K562 (cell line): ENCODE data around the gene ENDOV. TPM values are rescaled to one million over a fixed set of nuclear protein-coding genes. Genes with fewer than 3 reads are reported as not detected.

Experiments
- ATAC-seq: fragments of 200-7000 bp; cut with Tn5 transposase; 3 replicates; pipeline ENCODE4 v1.9.1; 2020; ENCODE audit warnings: moderate library complexity
- BruUV-seq: library from RNA; stranded (reverse); fragments of 400-500 nt; replicated peaks from 2 replicates; lab custom pipeline; 2021; lab: Mats Ljungman, UMichigan
- CTCF ChIA-PET: fragments of 300-600 bp; formaldehyde crosslinking; extraction: SDS; loops from one replicate; lab custom pipeline; 2021; ENCODE audit warnings: low intra/inter-chr PET ratio; lab: Yijun Ruan, JAX
- POLR2A ChIA-PET: fragments of 300-600, 350-650 bp; sonication (Branson Sonifier 250); formaldehyde crosslinking; extraction: SDS; loops from one replicate; lab custom pipeline; 2021; ENCODE audit warnings: antibody characterized with exemption, inconsistent platforms; lab: Yijun Ruan, JAX
- DNase-seq, 4 experiments: peaks; one replicate each; pipeline versions ENCODE4 v3.0.0 to v3.0.0-alpha.2; 2011 to 2018; ENCODE audit warnings: low spot score in 3 of 4, mixed read lengths in 3 of 4; ENCODE audit errors: extremely low read depth in 1 of 4
- FAIRE-seq: peaks from 2 replicates; lab custom pipeline; 2011; peaks lifted over from hg19 to GRCh38; lab: Jason Lieb, UNC
- H2AFZ ChIP-seq: 2 replicates; pipeline ENCODE4 v1.6.0; 2011; ENCODE audit warnings: low read depth, low read length, control low read depth, inconsistent platforms
- H3K27ac ChIP-seq: fragments of 200-600 bp; 3 replicates; pipeline ENCODE4 v1.8.0; 2011; ENCODE audit warnings: low read depth, mild to moderate bottlenecking, control low read depth, inconsistent platforms, low read length, moderate library complexity, mixed read lengths; ENCODE audit errors: extremely low read depth
- H3K27me3 ChIP-seq, 2 experiments: fragments of 300-600 bp in 1 of 2; 2 replicates in 1 of 2; 3 replicates in 1 of 2; pipeline versions ENCODE4 v1.6.0 to v1.8.0; 2011; ENCODE audit warnings: inconsistent platforms in 2 of 2, low read length in 2 of 2, mild to moderate bottlenecking in 1 of 2, mixed read lengths in 1 of 2, moderate library complexity in 1 of 2; ENCODE audit not compliant: control insufficient read depth in 2 of 2, insufficient read depth in 2 of 2
- H3K36me3 ChIP-seq: fragments of 300-600 bp; 3 replicates; pipeline ENCODE4 v1.8.0; 2011; ENCODE audit warnings: mild to moderate bottlenecking, low read length, inconsistent platforms; ENCODE audit not compliant: control insufficient read depth, insufficient read depth
- H3K4me1 ChIP-seq, 2 experiments: fragments of 200-600 bp in 1 of 2; replicated peaks in 1 of 2; 2 replicates in 1 of 2; 3 replicates in 1 of 2; pipeline versions ENCODE4 v1.5.1 to v1.8.0; 2011; ENCODE audit warnings: inconsistent platforms in 2 of 2, low read length in 2 of 2, mild to moderate bottlenecking in 1 of 2, mixed read lengths in 1 of 2, moderate library complexity in 1 of 2; ENCODE audit not compliant: control insufficient read depth in 2 of 2, insufficient read depth in 2 of 2
- H3K4me2 ChIP-seq: 2 replicates; pipeline ENCODE4 v1.6.1; 2011; ENCODE audit warnings: low read length, control low read depth, inconsistent platforms, mixed read lengths; ENCODE audit not compliant: insufficient read depth
- H3K4me3 ChIP-seq: fragments of 200-600 bp; sonication (generic), shearing (Covaris generic); 2 replicates; pipeline ENCODE4 v1.5.1; 2016; ENCODE audit warnings: control low read depth, inconsistent platforms
- H3K79me2 ChIP-seq: fragments of 200-600 bp; 3 replicates; pipeline ENCODE4 v1.8.0; 2011; ENCODE audit warnings: low read length, inconsistent platforms; ENCODE audit not compliant: control insufficient read depth, insufficient read depth
- H3K9ac ChIP-seq, 2 experiments: 2 replicates each; pipeline versions ENCODE4 v1.6.0 to v1.6.1; 2011; ENCODE audit warnings: low read depth in 2 of 2, low read length in 2 of 2, control low read depth in 1 of 2, inconsistent platforms in 1 of 2, mild to moderate bottlenecking in 1 of 2, mixed read lengths in 1 of 2; ENCODE audit not compliant: insufficient read depth in 1 of 2
- H3K9me1 ChIP-seq: one replicate; pipeline ENCODE4 v1.6.0; 2011; ENCODE audit warnings: inconsistent platforms, mild to moderate bottlenecking, low read length, moderate library complexity; ENCODE audit not compliant: control insufficient read depth, insufficient read depth
- H3K9me3 ChIP-seq: replicated peaks from 2 replicates; pipeline ENCODE4 v1.5.1; 2011; ENCODE audit warnings: low read depth, low read length, inconsistent platforms; ENCODE audit not compliant: control insufficient read depth, insufficient read depth
- H4K20me1 ChIP-seq: replicated peaks from 2 replicates; pipeline ENCODE4 v1.6.1; 2011; ENCODE audit warnings: low read length, inconsistent platforms, mixed read lengths; ENCODE audit not compliant: control insufficient read depth, insufficient read depth
- CREB5 ChIP-seq: fragments of 250-450 bp; sonication (Bioruptor Pico); IDR thresholded peaks from 2 replicates; pipeline ENCODE4 v1.5.0; 2020; ENCODE audit warnings: mild to moderate bottlenecking
- CTCF ChIP-seq, 3 experiments: IDR thresholded peaks in 2 of 3; conservative IDR thresholded peaks in 1 of 3; 2 replicates each; pipeline ENCODE4 v1.5.1; 2011 to 2012; ENCODE audit warnings: low read length in 3 of 3, mild to moderate bottlenecking in 3 of 3, control low read depth in 2 of 3, improper control_type of control experiment in 1 of 3, inconsistent platforms in 1 of 3, low read depth in 1 of 3, mixed read lengths in 1 of 3, moderate library complexity in 1 of 3; ENCODE audit not compliant: insufficient read depth in 2 of 3
- NR1H2 ChIP-seq: sonication (generic); formaldehyde crosslinking; IDR thresholded peaks from 2 replicates; pipeline ENCODE4 v1.4.0; 2020; ENCODE audit warnings: mild to moderate bottlenecking, missing genetic modification reagents
- ZBTB33 ChIP-seq: sonication (generic); formaldehyde crosslinking; IDR thresholded peaks from 2 replicates; pipeline ENCODE4 v1.8.1; 2023; ENCODE audit warnings: mild to moderate bottlenecking, missing genetic modification reagents
- ZFX ChIP-seq: sonication (generic); formaldehyde crosslinking; IDR thresholded peaks from 2 replicates; pipeline ENCODE4 v1.8.0; 2022; ENCODE audit warnings: mild to moderate bottlenecking, missing genetic modification reagents, moderate library complexity
- ZNF24 ChIP-seq: fragments of 450-650 bp; IDR thresholded peaks from 2 replicates; pipeline ENCODE4 v1.6.1; 2016
- WGBS: fragments of 100-300 bp; shearing (Covaris generic); methylation state at CpG from one replicate; pipeline ENCODE4 v1.1.6; 2016; ENCODE audit warnings: low coverage, mixed read lengths; ENCODE audit not compliant: insufficient coverage; ENCODE audit errors: missing lambda C conversion rate; 5-methylcytosine and 5-hydroxymethylcytosine counted together
- in situ Hi-C: fragments of 300-500 bp; cut with MboI; formaldehyde crosslinking; loops from 4 replicates; pipeline ENCODE4 v1.15.0; 2018; ENCODE audit warnings: inconsistent platforms, mixed read lengths
- intact Hi-C: fragments of 100-400 bp; cut with micrococcal nuclease; formaldehyde crosslinking; loops from 2 replicates; pipeline ENCODE4 v1.14.2; 2022
- polyA plus RNA-seq, 8 experiments: library from polyadenylated mRNA; depleted of rRNA in 4 of 8; stranded (reverse) in 5 of 8; unstranded in 3 of 8; fragments of >200 nt; fragmentation: Nextera tagmentation in 2 of 8; fragmentation: Illumina TruSeq in 1 of 8; extraction: Ambion mirVana in 2 of 8; extraction: Trizol in 1 of 8; gene quantifications; 2 replicates each; pipeline versions ENCODE4 v1.2.1 to v1.2.3, GENCODE V29; 2011 to 2014; ENCODE audit warnings: inconsistent platforms in 1 of 8, missing spikeins in 1 of 8
- total RNA-seq, 7 experiments: library from RNA; depleted of rRNA in 6 of 7; stranded (reverse); fragments of >200 nt in 6 of 7; fragmentation: Illumina TruSeq in 2 of 7; extraction: Trizol in 2 of 7; gene quantifications; 2 replicates each; pipeline versions ENCODE4 v1.2.1 to v1.2.3, GENCODE V29; 2011 to 2021; ENCODE audit warnings: low replicate concordance in 1 of 7
- TF ChIP-seq, protein P1 (sequence below): sonication (generic); formaldehyde crosslinking; IDR thresholded peaks from 2 replicates; pipeline ENCODE4 v1.8.0; 2022; ENCODE audit warnings: mild to moderate bottlenecking, missing genetic modification reagents

The ENDOV gene
- total and polyA plus RNA-seq, 9 of the 15 experiments (the other 6 are each of a cell fraction or from before 2014, with no cell fraction given), result 1.2 to 8.2 (median 3.7) TPM

DNA sequence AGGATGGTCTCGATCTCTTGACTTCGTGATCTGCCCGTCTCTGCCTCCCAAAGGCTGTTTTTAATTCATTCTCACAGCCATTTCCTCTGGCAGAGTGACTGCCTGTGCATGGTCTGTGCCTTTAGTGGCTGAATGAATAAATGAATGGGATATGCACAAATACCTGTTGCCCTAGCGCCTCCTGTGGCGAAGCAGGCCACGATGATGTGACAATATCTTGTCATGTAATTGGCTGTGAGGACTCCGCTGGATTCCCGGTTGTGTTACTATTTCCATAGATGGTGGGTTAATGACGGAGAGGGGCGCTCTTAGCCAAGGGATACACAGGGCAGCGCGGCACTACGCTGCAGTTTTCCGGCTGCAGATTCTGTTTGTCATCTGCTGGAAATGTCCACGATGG is 26.8 kb upstream of the ENDOV start:
- Histone ChIP-seq H3K27ac (no peak overlapping the region), H3K4me2 (no peak overlapping the region), H3K4me1 (no peaks in the 10 kb centered on the region), H3K27me3 (no peaks in the 10 kb centered on the region), H2AFZ (no peak overlapping the region), H3K79me2 (no peaks in the 10 kb centered on the region), H3K9ac (no peak overlapping the region), H3K9me3 (no peaks in the 10 kb centered on the region), H4K20me1 (no peaks in the 10 kb centered on the region), H3K4me3 (no peak overlapping the region), H3K9me1 (peaks cover 2% of the 10 kb centered on the region), H3K36me3 (peaks cover 69% of the 10 kb centered on the region; the same call in 2 of the 3 replicates)
- no TSS peak for BruUV-seq
- WGBS, result 87% methylated on average over 14 of the region's 15 CpGs
- FAIRE-seq, result no peak
- ChIA-PET CTCF (no interaction called here), POLR2A (no interaction called here)
- in situ Hi-C loops (no loop called here), intact Hi-C loops (no loop called here)
- no peak for ATAC-seq
- no peak for DNase-seq
- TF ChIP-seq CTCF (IDR thresholded peaks at IDR 0.05 in 2 of 3, conservative IDR thresholded peaks at IDR 0.05 in 1 of 3; ENCODE audit: insufficient read depth in 2 of 3, low read depth in 1 of 3, low read length in 3 of 3), result 0 out of 6 replicates have a peak, but pooled peaks of 1 of the 3 experiments have one; percentile 11
- TF ChIP-seq CREB5, result no peak
- TF ChIP-seq ZNF24, result peak; percentile 69
- TF ChIP-seq ZBTB33 (CRISPR knock-in tag), result peak; percentile 47; the same call in 1 of the 2 replicates
- no peak for TF ChIP-seq NR1H2 (CRISPR knock-in tag)
- 0 out of 2 replicates have a peak, but pooled peaks have one; percentile 20 for TF ChIP-seq ZFX (CRISPR knock-in tag)
- TF ChIP-seq, protein P1, sequence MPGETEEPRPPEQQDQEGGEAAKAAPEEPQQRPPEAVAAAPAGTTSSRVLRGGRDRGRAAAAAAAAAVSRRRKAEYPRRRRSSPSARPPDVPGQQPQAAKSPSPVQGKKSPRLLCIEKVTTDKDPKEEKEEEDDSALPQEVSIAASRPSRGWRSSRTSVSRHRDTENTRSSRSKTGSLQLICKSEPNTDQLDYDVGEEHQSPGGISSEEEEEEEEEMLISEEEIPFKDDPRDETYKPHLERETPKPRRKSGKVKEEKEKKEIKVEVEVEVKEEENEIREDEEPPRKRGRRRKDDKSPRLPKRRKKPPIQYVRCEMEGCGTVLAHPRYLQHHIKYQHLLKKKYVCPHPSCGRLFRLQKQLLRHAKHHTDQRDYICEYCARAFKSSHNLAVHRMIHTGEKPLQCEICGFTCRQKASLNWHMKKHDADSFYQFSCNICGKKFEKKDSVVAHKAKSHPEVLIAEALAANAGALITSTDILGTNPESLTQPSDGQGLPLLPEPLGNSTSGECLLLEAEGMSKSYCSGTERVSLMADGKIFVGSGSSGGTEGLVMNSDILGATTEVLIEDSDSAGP (CRISPR knock-in tag), result no peak
